Stimulated activated CD8-positive, alpha-beta memory T cell treated with anti-CD3 and anti-CD28 coated beads, Interleukin-15, amount 100 ng/mL, for 4 hours (primary cell): ENCODE results near the gene RBM19.
A peak's percentile ranks its signal among the peaks of the same experiment; 100 is the strongest.

Experiments used
- DNase-seq, 2 donors: peaks; one replicate each; pipeline ENCODE4 v3.0.0-alpha.2; 2020; ENCODE audit warnings: low read depth in 2 of 2

The RBM19 gene

GRCh38 chr12:113932381-113933196 is 33.5 kb downstream of the RBM19 start:
- DNase-seq: no peak

GRCh38 chr12:113931517-113931916 is 34.6 kb downstream of the RBM19 start:
- DNase-seq: no peak

GRCh38 chr12:113930249-113930648 is 35.9 kb downstream of the RBM19 start:
- DNase-seq: no peak

DNA sequence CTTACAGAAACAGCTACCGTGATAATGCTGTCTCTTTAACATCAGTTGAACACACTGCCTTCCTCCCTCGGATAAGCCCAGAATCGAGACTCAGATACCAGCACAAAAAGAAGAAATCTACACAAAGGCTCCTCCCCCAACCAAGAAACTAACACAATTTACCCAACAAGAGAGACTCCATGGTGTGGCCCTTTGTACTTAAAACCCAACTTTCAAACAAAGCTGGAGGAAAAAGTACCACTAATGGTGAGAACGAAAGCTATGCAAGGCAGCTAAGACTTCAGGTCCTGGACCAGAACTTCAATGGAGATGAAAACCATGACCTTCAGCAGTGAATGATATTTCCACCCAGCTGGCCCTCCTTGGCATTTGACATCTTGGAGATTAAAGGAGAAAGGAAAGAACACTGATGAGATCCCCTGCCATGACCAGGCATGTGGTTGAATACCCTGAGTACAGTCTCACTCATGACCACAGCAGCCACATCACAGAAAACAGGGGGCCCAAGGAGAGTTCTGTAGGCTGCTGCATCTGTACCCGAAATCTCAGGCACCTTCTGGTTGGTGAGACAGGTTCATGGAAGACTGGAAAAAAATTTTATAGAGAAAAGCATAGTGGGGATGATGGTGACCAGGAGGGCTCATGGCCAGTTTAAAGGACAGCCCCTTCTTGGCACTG is 36.7 kb downstream of the RBM19 start:
- no peak for DNase-seq

- no peak for DNase-seq
Measured at GRCh38 chr12:113926788-113927187, 39.3 kb downstream of the RBM19 start.

DNA sequence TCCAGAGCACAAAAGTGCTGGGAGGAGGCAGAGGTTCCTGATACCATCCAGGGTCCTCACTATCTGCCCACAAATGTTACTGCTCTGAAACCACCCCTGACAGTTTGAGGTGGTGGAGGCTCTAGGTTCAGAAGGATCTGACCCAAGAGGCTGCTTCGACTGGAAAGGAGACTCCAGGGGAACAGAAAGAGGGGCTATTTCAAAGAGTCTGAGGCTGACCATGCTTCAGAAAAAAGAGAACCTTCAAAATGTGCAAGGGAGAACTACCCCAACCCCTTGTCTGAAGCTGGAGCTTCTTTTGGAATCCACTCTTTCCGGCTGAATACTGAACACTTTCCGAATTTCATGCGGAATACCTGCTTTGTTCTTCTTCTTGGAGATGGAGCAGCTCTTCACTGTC is 41.8 kb downstream of the RBM19 start:
- no peak for DNase-seq

GRCh38 chr12:113923251-113923650 is 42.9 kb downstream of the RBM19 start:
- DNase-seq: no peak

DNA sequence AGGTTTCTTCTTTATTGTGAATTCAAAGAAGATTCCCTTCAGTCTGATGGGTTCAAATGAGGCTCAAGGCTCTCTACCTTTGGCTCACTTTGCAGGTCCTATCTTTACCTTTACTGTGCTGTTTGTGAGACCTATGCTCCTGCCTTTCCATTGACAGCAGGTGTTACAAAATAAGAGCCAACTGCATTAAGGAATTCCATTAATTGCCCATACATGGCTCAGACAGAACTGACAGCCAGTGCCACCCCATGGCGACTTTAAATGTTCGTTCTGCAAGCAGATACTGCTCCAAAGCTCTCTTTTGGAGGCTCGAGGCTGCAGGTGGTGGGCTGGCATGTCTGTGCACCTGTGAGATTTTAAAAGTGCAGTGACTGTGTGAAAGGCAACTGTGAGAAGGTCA is 44.7 kb downstream of the RBM19 start:
- no peak for DNase-seq

DNA sequence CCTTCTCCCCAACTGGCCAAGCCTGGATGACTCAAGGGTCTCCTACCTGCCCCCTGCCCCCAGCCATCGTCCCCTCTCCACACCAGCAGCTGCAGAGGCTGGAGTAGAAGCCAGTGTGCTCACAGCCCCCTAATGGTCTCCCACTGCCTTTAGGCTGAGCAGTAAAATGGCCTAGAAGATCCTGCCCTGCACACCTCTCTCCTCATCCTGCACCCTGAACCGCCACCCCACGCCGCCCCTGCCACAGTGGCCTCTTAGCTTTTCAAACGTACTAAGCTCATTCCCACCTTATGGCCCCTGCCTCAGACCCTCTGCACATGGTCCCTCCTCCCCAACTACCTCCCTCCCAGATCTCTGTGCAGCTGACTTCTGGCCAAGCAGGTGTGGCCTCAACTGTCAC is 46.3 kb downstream of the RBM19 start:
- DNase-seq: no peak

DNA sequence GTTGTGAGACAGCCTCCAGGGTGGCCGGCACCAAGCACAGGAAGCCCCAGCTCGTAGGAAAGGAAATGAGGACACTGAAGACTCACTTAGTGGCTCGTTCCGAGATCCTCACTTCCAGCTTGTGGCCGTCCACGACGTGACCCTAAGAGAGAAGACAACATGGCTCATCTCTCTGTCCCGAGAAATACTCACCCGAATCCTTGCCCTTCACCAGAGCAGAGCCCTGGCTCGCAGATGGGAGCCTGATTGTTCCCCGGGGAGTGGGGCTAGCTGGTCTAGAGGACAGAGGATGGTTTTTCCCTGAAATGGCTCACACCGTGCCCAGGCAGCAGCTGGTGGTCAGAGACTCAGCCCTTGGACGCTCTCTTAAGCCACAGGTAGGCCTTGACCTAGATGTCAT is 47.8 kb downstream of the RBM19 start:
- no peak for DNase-seq

DNA sequence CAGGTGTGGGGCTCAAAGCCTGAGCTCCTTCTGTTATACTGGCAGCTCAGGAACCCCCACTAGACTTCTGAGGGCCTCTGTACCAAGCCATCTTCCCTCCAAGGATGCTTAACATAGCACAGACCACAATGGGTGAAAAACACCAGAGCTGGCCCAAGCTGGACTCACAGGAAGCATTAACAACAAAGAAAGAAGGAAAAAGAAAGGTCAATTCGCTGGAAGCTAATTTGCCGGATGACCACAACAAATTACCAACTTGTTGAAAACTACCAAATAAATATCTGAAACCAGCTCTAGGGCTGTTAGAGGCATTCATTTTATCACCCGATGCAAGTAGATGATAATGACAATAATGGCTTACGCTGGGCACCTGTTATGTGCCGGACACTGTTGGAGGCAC is 48.7 kb downstream of the RBM19 start:
- DNase-seq: no peak

DNA sequence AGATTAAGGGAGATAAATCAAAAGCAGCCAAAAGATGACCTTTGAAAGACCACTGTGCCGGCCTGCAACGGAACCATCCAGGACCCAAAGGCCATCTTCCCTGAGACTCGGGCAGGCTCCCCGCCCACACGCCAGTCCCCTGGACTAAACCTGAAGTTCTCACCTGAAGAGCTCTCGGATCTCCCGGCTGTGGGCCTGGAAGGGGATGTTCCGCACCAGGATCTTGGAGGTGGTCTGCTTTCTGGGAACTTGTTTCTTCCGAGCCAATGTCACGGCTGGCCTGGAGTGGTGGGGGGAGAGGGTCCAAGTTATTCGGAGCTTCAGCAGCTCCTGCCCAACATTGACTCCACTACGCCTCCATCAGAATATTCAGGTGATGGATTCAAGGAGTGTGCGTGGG is 51.3 kb downstream of the RBM19 start:
- no peak for DNase-seq

- DNase-seq: no peak
Measured at GRCh38 chr12:113914176-113914575, 51.9 kb downstream of the RBM19 start.

GRCh38 chr12:113912760-113913329 is 53.3 kb downstream of the RBM19 start:
- DNase-seq: peak in 1 of 2 donors; percentile 5

GRCh38 chr12:113911971-113912759 is 54.0 kb downstream of the RBM19 start:
- DNase-seq: no peak

DNA sequence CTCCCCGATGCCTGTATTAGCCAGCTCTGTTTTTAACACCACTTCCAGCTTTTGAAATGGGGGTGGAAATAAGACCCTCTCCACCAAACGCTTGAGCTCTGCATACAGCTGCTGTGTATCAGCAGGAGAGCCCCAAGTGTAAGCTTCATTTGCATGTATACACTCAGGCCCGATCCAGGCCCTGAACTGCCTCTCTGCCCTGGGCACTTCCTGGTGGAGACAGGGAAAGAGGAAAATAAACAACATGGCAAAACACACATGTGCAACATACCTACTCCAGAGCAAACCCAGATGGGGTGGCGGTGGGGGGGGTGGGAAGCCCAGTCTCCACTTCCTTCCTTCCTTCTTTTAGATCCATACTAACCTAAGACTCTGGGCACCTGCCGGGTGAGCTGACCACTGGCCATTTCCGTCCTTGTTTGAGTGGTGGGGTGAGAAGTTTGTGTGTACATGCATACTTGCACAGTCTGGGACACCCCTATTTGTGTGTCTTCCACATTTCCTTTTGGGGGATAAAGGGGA is 55.3 kb downstream of the RBM19 start:
- DNase-seq: no peak

DNA sequence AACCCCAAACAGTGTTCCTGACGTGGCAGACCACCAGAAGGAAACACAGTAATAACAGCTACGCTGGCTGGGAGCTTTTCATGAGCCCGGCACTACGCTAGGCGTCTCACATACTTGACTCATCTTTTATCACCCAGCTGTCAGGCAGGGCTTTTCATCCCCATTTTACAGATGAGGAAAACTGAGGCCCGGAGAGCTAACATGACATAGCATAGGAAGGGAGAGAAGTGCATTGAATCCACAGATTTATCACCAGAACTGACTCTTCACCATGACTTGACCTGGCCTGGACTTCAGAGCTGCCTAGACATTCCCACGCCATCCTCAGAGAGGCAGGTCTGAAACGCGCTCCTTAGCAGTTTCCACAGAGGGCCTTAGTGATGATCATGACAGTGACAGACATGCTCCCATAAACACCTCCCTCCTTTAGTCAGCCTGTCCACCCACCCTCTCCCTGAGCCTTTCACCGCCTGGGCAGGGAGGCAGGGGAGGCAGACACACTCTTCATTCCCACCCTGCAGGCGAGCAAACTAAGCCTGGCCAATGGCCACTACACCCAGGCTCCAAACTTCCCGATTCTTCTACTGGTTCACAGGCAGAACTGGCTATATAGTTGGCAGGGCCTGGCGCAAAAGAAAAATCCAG is 56.2 kb downstream of the RBM19 start:
- DNase-seq: no peak

DNA sequence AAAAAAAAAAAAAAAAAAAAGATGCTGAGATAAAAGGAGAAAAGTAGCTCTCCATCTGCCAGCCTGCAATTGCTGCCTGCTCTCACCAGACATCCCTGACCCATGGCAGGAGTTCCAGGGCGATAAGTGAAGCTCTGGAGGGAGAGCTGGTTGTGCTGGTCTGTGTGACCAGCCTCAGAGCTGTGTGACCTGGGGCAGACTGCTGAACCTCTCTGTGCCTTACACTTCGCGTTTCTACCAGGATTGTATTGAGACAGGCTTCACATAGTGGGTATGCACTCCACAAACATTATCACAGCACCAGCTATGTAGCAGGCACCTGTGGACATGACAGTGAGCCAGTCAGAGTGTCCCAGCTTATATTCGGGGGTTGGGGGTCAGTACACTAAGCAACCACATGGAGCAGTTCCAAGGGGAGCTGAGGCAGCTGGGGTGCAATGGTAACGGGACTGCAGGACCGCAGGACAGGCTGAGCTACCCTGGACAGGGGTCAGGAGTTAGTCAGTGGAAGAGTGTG is 57.5 kb downstream of the RBM19 start:
- no peak for DNase-seq

GRCh38 chr12:113907446-113908180 is 58.5 kb downstream of the RBM19 start:
- DNase-seq: no peak

DNA sequence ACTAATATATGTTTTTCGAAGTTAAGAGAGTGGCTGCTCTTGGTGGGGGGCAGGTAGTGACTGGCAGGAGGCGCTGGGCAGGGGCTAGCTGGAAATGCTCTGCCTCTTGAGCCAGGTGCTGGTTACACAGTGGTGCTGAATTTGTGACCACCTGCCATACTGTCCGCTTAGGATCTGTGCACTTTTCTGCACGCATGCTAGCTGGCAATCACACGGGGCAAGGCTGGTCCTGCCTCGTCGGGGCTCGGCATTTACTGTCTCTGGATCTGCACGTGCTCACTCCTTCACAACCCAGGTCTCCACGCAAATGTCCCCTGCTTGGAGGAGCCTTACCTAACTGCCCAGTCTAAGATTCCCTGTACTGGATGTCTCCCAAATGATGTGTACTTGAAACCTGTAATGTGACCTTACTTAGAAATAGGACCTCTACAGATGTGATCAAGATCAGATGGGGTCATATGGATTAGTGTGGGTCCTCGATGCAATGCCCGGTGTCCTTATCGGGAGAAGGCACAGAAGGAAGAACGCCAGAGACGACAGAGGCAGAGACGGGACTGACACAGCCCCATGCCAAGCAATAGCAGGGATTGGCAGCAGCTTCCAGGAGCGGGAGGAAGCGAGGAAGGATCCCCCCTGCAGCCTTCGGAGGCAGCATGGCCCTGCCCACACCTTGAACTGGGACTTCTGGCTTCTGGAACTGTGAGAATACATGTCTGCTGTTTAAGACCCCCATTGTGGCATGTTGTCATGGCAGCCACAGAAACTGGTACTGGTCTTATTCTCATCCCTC is 59.5 kb downstream of the RBM19 start:
- DNase-seq: no peak
